ENCODE results near the gene PALM. TPM values are rescaled to one million over a fixed set of nuclear protein-coding genes. Genes with fewer than 3 reads are reported as not detected.
A peak's percentile ranks its signal among the peaks of the same experiment; 100 is the strongest.

Gene PALM
- total and polyA plus RNA-seq, 4 donors, result 16.2 to 45.7 (median 28.1) TPM

DNA sequence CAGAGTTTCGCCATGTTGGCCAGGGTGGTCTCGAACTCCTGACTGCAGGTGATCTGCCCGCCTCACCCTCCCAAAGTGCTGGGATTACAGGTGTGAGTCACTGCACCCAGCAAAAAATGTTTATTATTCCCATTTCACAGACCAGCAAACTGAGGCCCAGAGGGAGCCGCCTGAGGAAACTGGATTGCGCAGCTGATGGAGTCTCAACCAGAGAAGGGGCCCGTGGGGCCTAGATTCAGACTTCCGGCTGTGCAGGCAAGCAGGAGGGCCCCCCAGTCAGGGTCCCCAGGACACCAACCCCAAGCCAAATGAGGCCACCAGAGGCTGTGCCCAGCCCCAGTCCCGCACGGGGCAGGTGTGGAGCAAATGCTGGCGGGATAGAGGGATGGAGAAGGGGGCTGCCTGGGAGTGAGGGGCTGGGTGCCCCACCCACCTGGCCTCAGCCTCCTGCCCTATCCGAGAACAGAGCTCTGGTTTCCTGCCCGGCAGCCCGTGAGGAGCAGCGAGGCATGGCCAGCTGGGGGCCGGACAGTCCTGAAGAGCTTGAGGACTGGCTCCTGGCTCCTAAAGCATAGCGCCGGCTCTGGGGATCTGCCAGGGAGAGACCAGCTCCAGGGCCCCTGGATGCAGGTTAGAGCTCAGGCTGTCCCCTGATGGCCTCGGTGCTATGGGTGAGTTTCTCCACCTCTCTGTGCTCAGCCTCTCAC lies 64.1 kb downstream of the PALM start:
- Histone ChIP-seq H3K27ac (ENCODE audit: low read depth in 1 of 2, low read length in 1 of 2) (no peak overlapping the region), H3K4me3 (no peak overlapping the region), H3K27me3 (ENCODE audit: control insufficient read depth in 3 of 3, insufficient read depth in 3 of 3, low read length in 2 of 3) (no peaks in the 10 kb centered on the region), H3K9me3 (ENCODE audit: control insufficient read depth in 4 of 4, insufficient read depth in 3 of 4, low read length in 3 of 4) (no peaks in the 10 kb centered on the region), H3K9ac (ENCODE audit: insufficient read depth in 1 of 2, low read length in 2 of 2) (no peak overlapping the region), H3K36me3 (ENCODE audit: control insufficient read depth in 4 of 4, insufficient read depth in 4 of 4, low read length in 4 of 4) (no peaks in the 10 kb centered on the region), H3K4me1 (ENCODE audit: control insufficient read depth in 5 of 5, insufficient read depth in 5 of 5, low read length in 5 of 5) (peaks cover 0 to 2% (median 0%) of the 10 kb centered on the region in 5 donors)
- TF ChIP-seq, protein P1, sequence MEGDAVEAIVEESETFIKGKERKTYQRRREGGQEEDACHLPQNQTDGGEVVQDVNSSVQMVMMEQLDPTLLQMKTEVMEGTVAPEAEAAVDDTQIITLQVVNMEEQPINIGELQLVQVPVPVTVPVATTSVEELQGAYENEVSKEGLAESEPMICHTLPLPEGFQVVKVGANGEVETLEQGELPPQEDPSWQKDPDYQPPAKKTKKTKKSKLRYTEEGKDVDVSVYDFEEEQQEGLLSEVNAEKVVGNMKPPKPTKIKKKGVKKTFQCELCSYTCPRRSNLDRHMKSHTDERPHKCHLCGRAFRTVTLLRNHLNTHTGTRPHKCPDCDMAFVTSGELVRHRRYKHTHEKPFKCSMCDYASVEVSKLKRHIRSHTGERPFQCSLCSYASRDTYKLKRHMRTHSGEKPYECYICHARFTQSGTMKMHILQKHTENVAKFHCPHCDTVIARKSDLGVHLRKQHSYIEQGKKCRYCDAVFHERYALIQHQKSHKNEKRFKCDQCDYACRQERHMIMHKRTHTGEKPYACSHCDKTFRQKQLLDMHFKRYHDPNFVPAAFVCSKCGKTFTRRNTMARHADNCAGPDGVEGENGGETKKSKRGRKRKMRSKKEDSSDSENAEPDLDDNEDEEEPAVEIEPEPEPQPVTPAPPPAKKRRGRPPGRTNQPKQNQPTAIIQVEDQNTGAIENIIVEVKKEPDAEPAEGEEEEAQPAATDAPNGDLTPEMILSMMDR (IDR thresholded peaks at IDR 0.05; ENCODE audit: control extremely low read depth, extremely low read depth), result no peak
- ATAC-seq (ENCODE audit: insufficient read depth, low FRiP score) (no peak), DNase-seq (no peak)
- 68 to 69% methylated on average over 17 to 18 of the region's 18 CpGs for WGBS, 2 donors

DNA sequence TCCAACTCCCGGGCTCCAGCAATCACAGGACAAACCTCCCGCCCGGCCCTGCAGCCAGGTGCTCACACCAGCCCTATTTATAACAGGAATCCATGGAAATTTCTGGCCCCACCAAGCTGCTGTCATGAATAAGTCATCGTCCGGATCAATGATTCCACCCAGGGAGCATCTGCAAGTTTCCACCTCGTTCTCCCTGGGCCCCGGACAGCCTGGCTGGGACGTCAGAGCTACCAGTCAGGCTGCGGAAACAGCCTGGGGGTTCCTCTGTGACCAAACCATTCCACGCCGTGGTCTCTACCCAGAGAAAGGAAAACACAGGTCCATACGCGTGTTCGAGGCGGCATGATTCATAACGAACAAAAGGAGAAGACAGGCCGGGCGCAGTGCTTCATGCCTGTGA lies 67.8 kb downstream of the PALM start:
- Histone ChIP-seq H3K4me1 (ENCODE audit: control insufficient read depth in 5 of 5, insufficient read depth in 5 of 5, low read length in 5 of 5) (peaks cover 0 to 2% (median 0%) of the 10 kb centered on the region in 5 donors), H3K27ac (ENCODE audit: low read depth in 1 of 2, low read length in 1 of 2) (no peak overlapping the region), H3K27me3 (ENCODE audit: control insufficient read depth in 3 of 3, insufficient read depth in 3 of 3, low read length in 2 of 3) (no peaks in the 10 kb centered on the region), H3K9me3 (ENCODE audit: control insufficient read depth in 4 of 4, insufficient read depth in 3 of 4, low read length in 3 of 4) (no peaks in the 10 kb centered on the region), H3K36me3 (ENCODE audit: control insufficient read depth in 4 of 4, insufficient read depth in 4 of 4, low read length in 4 of 4) (no peaks in the 10 kb centered on the region), H3K9ac (ENCODE audit: insufficient read depth in 1 of 2, low read length in 2 of 2) (no peak overlapping the region), H3K4me3 (no peak overlapping the region)
- no peak for DNase-seq
- WGBS, 2 donors, result 92% methylated on average over 18 of the region's 18 CpGs
- ATAC-seq (ENCODE audit: insufficient read depth, low FRiP score), result no peak
- TF ChIP-seq, protein P1 (IDR thresholded peaks at IDR 0.05; ENCODE audit: control extremely low read depth, extremely low read depth), result no peak

DNA sequence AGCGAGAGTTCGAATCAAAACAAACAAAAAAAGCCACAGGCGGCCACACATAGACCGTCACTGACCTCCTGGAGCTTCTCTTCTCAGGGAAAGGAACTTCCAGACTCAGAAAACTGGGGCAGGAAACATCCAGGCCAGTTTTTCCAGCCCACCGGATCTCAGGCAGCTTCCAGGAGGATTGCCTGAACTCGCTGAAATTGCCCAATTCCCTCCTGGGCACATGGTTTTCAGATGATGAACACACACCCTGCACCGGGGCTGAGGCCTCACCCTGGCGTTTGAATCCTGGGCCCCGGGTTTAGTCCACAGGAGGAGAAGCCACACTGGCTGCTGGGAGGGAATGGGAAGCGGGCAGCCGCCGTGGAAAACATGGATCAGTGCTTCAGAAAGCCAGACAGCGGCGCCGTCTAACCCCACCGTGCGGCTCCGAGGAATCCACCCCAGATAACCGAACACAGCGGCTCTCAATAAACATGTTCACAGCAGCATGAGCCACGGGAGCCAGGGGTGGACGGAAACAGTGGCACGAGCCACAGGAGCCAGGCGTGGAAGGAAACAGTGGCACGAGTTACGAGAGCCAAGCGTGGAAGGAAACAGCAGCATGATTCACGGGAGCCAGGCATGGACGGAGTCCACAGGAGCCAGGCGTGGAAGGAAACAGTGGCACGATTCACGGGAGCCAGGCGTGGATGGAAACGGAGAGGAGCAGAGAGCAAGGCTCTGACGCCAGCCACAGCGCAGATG lies 70.3 kb downstream of the PALM start:
- no peak overlapping the region for H3K4me3 ChIP-seq
- WGBS, 2 donors, result 54 to 60% methylated on average over 36 of the region's 36 CpGs
- H3K9ac ChIP-seq (ENCODE audit: insufficient read depth in 1 of 2, low read length in 2 of 2), result no peak overlapping the region

More for the DNA sequence above, 70.3 kb downstream of the PALM start:
- Histone ChIP-seq H3K36me3 (ENCODE audit: control insufficient read depth in 4 of 4, insufficient read depth in 4 of 4, low read length in 4 of 4) (no peaks in the 10 kb centered on the region), H3K4me1 (ENCODE audit: control insufficient read depth in 5 of 5, insufficient read depth in 5 of 5, low read length in 5 of 5) (peaks cover 0 to 17% (median 8%) of the 10 kb centered on the region in 5 donors), H3K9me3 (ENCODE audit: control insufficient read depth in 4 of 4, insufficient read depth in 3 of 4, low read length in 3 of 4) (no peaks in the 10 kb centered on the region), H3K27ac (ENCODE audit: low read depth in 1 of 2, low read length in 1 of 2) (peak overlapping the region in 1 of 2 donors; percentile 84), H3K27me3 (ENCODE audit: control insufficient read depth in 3 of 3, insufficient read depth in 3 of 3, low read length in 2 of 3) (no peaks in the 10 kb centered on the region)
- ATAC-seq (ENCODE audit: insufficient read depth, low FRiP score), result no peak
- TF ChIP-seq, protein P1 (IDR thresholded peaks at IDR 0.05; ENCODE audit: control extremely low read depth, extremely low read depth), result no peak
- DNase-seq, result peak; percentile 48 to 82 (median 71)

Data from lung (tissue), 12 donors.